Retina (tissue), 1 donor: Measurements from ENCODE around the gene DLK1.

Source experiments
- DNase-seq: peaks from one replicate; pipeline ENCODE4 v3.0.0-alpha.2; 2016

The DLK1 gene

GRCh38 chr14:100726550-100727085, at the start of gene DLK1:
TSS of gene DLK1 (plus strand) at chr14:100726892. CDS start at chr14:100727069, 177 bp downstream.
- DNase-seq: no peak

DNA sequence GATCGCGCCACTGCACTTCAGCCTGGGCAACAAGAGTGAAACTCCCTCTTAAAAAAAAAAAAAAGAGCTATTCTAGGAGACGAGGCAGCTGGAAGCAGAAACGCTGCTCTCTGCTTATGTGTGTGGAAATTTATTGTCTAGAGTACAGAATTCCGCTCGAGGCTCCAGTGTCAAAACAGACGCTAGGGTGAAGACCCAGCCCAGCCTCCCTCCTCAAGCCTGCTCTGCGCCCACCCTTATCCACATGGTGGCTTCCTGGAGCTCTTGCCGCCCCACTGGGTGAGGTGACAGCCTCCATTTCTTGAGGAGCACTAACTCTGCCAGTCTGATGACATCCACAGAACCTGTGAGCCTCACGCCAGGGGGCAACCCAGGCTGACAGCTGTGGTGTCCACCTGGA, 49.5 kb upstream of the DLK1 start:
- no peak for DNase-seq

DNA sequence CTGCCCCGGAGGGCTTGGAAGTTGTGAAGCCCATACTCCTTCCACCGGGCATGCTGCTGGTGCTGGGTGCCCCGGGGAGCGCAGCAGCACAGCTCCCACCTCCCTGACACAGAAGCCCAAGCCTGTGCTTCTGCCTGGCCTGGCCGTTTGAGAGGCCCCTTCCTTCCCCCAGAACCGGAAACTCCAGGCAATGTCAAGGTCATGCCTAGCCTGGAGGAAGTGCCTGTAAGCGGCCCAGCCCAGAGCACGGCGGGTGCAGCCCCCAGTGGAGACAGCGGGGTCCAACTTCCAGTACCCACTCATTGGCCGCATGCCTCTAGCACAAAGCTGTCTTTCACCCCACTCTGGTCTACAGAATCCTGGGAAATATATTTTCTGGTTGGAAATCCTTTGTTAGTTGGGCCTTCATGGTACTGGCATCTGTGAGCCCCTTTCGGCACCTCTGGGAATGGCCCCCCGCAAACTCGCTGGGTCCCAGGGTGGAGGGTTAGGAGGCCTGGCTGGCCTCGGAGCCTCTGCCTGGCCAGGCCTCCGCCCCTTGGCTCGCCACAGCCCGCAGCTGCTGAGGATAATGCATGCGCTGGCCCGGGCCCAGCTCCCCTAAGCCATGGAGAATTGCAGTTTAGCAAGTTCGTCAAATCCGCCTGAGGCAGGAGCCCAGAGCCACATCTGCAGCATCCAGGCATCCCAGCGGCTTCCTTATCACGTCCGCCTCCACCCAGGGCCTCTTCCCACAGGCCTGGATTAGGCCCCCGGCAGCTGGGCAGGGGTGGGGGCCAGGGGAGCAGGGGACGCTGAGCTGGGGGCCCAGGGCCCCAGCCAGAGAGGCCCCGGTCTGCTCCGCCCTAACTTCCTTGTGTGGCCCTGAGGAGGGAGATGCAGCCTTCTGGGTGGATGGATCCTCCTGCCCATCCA, 48.9 kb upstream of the DLK1 start:
- DNase-seq: no peak

DNA sequence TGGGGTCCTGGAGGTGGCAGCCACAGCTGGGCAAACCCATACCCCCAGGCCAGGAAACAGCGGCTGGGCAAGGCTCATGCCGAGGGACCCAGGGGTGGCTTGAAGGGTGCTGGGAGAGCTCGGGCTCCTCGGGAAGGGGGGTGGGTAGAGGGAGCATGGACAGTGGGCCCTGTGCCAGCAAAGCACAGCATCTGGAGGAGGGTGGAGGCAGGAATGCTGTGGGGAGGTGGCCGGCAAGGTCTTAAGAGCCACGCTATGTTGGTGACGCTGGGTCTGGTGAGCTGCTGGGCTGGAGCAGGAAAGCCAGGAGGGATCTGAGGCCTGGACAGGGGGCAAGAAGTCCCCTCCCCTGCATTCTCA, 48.2 kb upstream of the DLK1 start:
- DNase-seq: no peak

DNA sequence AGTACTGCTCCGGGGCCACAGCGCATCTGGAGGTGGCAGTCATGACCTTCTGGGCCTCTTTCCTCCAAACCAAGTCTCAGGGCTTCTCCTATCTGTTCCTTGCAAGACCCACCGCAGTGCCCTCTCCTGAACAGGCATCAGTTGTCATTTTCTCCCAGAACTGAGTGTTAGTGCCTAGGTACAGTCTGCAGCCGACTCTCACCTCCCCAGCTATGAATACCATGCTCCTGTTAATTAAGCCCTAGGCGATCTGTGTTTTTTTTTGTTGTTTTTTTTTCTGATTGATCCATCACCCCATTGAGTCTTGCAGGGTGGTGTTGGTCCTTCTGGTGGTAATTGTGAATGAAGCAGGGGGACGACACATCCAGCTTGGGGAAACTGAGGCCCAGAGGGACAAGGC, 47.5 kb upstream of the DLK1 start:
- DNase-seq: no peak

- no peak for DNase-seq
Observed at GRCh38 chr14:100679707-100680438, 46.8 kb upstream of the DLK1 start.

GRCh38 chr14:100680439-100681051, 46.1 kb upstream of the DLK1 start:
- DNase-seq: no peak

GRCh38 chr14:100681111-100681510, 45.6 kb upstream of the DLK1 start:
- DNase-seq: no peak

DNA sequence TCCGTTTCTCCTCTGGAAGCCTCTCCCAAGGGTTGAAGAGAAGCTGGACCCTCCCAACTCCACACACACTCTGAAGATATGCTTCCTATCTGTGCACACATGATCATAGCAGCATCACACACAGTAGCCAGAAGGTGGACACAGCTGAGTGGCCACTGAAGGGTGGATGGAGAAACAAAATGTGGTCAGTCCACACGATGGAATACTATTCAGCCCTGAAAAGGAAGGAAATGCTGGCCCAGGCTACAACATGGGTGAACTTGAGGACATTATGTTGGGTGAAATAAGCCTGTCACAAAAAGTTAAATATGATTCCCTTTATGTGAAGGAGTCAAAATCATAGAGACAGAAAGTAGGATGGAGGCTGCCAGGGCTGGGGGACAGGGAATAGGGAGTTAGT, 43.9 kb upstream of the DLK1 start:
- no peak for DNase-seq

GRCh38 chr14:100683578-100683977, 43.1 kb upstream of the DLK1 start:
- DNase-seq: no peak

- no peak for DNase-seq
Observed at GRCh38 chr14:100684154-100684553, 42.5 kb upstream of the DLK1 start.

GRCh38 chr14:100684961-100685360, 41.7 kb upstream of the DLK1 start:
- no peak for DNase-seq

DNA sequence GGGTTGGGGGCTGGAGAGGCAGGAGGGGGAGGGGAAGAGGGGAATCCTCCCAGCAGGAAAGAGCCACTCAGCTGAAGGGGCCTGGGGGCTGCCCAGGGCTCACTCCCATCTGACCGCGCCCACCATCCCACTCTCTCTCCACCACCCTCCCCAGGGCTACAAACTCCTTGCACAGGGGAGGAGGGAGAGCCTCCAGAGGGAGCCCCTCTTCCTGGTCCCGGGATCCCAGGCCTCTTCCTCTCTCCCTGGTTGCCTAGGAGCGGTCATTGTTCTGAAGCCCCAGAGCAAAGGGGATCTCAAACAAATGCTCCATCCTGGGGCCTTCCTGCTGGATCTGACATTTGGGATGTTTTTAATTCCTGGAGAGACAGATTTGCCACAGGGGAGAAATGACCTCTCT, 39.8 kb upstream of the DLK1 start:
- no peak for DNase-seq

GRCh38 chr14:100687386-100687785, 39.3 kb upstream of the DLK1 start:
- no peak for DNase-seq

- no peak for DNase-seq
Observed at GRCh38 chr14:100688051-100688450, 38.6 kb upstream of the DLK1 start.

GRCh38 chr14:100688598-100689461, 37.9 kb upstream of the DLK1 start:
- no peak for DNase-seq

- DNase-seq: no peak
Observed at GRCh38 chr14:100690672-100691071, 36.0 kb upstream of the DLK1 start.

DNA sequence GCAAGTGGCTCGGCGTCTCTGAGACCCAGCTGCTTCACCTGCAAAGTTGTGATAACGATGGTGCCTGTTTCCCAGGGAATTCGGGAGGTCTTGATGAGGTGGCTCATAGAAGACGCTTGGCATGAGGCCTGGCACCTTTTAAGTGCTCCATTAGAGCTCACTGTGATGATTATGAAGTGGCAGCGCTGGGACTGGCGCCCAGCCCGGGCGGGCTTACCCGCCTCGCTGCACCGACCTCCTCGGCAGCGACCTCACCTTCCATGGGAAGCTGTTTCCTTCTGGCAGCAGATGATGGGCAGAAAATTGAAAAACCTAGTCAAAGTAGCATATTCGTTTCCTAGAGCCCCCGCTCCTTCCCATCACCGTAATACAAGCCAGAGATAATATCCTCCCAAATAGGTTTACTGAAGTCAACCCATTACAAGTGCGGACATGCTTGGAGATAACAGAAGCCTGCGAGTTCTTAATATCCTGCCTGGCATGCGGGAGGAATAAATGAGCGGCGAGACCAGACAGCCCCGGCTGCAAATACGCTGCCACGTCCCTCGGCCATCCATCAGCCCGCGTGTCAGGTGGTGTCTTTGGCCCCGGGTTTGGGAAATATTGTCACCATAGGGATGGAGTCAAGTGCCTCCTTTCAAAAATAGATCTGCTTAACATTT, 35.2 kb upstream of the DLK1 start:
- DNase-seq: no peak

DNA sequence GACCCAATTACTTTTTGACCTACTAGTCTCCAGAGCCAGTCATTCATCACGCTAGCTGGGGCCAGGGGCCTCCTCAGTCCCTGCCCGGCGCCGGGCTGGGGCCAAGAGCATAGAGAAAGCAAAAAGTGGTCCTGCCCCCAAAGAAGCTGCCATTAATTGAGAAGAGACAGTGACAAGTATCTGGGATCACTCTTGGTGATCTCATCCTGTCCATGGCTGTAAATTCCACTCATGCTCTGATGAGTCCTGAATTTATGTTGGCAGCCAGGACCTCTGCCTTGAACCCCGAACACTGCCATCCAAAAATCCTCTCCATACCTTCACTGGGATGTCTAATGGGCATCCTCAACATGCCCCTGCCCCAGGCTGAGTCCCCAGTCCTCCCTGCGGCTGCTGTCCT, 34.4 kb upstream of the DLK1 start:
- no peak for DNase-seq

DNA sequence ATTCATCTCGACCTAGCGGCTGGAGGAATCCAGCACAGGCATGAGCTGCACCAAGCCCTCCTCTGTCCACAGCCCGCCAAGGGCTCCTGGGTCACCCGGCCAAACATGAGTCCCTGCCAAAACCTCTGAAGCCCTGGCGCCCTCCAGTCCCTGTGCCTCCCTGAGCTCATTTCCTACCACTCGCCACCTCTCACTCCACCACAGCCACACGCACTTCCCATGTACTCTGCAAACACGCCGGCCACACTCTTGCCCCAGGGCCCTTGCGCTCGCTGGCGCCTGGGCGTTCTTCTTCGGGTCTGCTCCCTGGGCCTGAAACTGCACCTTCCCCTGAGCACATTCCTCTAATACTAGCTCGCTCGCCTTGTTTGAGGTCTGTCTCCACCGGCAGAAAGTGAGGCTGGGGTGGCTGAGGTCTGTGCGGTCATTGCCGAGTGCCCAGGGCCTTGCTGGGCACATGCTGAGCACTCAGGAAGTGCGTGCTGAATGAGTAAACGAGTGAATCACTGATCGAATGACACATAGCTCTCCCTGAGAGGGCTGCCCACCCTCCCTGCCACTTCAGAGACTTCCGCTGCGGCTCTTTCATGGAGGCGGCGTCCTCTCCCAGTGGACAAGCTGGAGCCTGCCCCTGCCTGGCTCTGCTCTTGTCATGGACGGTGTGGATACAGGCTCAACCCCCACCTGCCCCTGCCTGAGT, 33.7 kb upstream of the DLK1 start:
- DNase-seq: no peak

DNA sequence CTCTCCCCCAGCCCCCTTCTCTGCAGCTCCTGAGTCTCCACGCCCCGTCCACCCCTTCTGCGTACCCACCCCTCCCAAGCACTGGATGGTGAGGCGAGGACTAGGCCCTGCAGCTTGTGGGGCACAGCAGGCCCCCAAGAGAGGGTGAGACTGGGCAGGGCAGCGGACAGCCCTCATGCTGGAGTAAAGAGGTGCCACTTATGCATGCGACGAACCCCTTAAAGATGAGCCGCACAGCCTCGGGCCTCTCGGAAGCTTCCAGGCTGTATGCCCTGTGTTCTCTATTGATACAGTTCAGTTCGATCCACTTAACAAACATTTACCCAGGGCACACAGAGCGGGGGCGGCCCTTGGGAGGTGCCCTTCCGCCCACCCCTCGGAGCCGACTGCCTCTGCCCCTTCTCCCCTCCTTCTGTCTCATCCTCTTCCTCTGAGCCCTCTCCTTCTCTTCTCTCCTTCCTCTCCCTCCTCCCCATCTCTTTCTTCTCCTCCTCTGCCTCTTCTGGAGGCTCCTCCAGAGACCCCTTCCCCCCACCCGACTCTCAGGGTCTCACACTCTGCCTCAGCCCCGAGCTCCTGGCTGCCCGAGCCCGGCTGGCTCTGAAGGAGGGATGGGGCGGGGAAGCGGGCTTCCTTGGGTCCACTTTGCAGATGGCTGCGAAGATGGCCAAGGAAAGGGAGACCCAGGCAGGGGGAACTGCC, 32.7 kb upstream of the DLK1 start:
- DNase-seq: no peak
